B cell (primary cell): ENCODE measurements around the gene PXDC1.

Source experiments
- EZH2 ChIP-seq: IDR thresholded peaks from 2 replicates; pipeline ENCODE4 v1.6.1; 2012; ENCODE audit warnings: borderline replicate concordance, low read depth, mild to moderate bottlenecking, moderate library complexity, low read length; ENCODE audit not compliant: insufficient read depth, poor library complexity, severe bottlenecking
- TF ChIP-seq, protein P1 (sequence below): fragments of 200-600 bp; IDR thresholded peaks from one replicate; pipeline ENCODE4 v1.8.0; 2022; ENCODE audit warnings: antibody characterized with exemption, mild to moderate bottlenecking

DNA sequence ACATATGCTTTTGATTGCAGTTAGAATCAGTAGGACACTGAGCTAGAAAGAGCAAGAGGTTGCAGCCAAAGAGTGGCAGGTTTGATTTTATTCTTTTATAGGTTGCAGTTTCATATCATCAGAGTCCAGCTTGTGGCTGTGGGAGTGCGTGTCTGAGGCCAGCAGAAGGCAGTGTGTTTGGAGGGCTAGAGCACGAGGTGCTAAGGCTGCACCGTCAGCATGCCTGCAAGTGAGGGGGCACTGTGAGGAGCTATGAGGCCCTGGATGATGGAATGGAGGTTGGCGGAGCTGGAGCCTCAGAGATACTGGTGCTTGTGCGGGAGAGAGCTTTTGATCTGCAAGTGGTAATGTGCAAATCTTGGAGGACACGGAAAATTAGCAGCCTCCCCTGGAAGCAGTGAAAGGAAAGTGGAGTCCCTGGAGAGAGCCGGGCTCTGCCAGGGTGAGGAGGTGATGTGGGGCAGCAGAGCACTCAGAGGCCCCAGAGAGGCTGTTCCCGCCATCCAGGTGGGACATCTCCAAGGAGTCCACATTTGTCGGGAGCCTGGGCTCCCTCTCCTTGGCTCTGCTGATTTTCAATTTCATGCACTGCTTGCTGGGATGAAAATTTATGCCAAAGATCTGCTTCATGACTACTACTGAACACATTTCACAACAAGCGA, 43.6 kb downstream of the PXDC1 start:
- no peak for TF ChIP-seq EZH2
- TF ChIP-seq, protein P1, sequence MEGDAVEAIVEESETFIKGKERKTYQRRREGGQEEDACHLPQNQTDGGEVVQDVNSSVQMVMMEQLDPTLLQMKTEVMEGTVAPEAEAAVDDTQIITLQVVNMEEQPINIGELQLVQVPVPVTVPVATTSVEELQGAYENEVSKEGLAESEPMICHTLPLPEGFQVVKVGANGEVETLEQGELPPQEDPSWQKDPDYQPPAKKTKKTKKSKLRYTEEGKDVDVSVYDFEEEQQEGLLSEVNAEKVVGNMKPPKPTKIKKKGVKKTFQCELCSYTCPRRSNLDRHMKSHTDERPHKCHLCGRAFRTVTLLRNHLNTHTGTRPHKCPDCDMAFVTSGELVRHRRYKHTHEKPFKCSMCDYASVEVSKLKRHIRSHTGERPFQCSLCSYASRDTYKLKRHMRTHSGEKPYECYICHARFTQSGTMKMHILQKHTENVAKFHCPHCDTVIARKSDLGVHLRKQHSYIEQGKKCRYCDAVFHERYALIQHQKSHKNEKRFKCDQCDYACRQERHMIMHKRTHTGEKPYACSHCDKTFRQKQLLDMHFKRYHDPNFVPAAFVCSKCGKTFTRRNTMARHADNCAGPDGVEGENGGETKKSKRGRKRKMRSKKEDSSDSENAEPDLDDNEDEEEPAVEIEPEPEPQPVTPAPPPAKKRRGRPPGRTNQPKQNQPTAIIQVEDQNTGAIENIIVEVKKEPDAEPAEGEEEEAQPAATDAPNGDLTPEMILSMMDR, result no peak
